Measurements from ENCODE around the gene TBL3.

DNA sequence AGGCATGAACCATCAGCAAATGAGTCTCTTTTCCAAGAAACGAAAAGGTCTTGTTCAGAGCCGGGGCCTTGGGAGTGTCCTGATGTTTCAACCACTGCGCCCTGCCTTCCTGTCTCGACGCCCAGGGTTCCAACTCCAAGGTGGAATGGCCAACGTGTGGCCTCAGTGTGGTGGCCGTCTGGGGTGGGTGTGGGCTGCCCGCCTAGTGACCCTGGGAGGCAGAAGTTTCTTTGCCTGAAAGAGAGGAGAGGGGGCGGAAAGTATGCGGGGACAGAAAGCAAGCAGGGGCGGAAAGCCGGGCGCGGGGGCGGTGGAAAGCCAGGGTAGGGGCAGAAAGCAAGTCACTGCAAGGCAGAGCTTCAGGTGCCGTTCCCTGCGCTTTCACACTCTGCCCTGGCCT, 32.9 kb upstream of the TBL3 start:
- TF ChIP-seq POLR2A (IDR thresholded peaks at IDR 0.05; ENCODE audit: low read length): no peak
- no peak for TF ChIP-seq CTCF (IDR thresholded peaks at IDR 0.05)
- no peak for TF ChIP-seq RAD21 (conservative IDR thresholded peaks at IDR 0.05 in 1 of 2, IDR thresholded peaks at IDR 0.05 in 1 of 2)
- TF ChIP-seq CHD4 (IDR thresholded peaks at IDR 0.05; ENCODE audit: borderline replicate concordance): no peak
- TF ChIP-seq CHD2 (IDR thresholded peaks at IDR 0.05; ENCODE audit: low read length, partially characterized antibody): no peak
- TF ChIP-seq CBX8 (IDR thresholded peaks at IDR 0.05): no peak
